Measurements from ENCODE around the gene PRM1. TPM values are rescaled to one million over a fixed set of nuclear protein-coding genes. Genes with fewer than 3 reads are reported as not detected.

PRM1 gene
- total and polyA plus RNA-seq, 2 of the 13 experiments (the other 11 are each of a cell fraction or from before 2014, with no cell fraction given), result not detected

- TF ChIP-seq BRD4 (CRISPR knock-in tag; IDR thresholded peaks at IDR 0.05) (peak; percentile 24; the same call in 1 of the 2 replicates), PRMT3 (CRISPR knock-in tag; IDR thresholded peaks at IDR 0.05; ENCODE audit: borderline replicate concordance, low read depth) (no peak; the same call in 1 of the 2 replicates), ZXDC (CRISPR knock-in tag; IDR thresholded peaks at IDR 0.05) (0 out of 2 replicates have a peak, but pooled peaks have one; percentile 37), ZBTB37 (CRISPR knock-in tag; IDR thresholded peaks at IDR 0.05) (peak; percentile 63), KDM4B (CRISPR knock-in tag; IDR thresholded peaks at IDR 0.05) (no peak), ZNF580 (CRISPR knock-in tag; IDR thresholded peaks at IDR 0.05; ENCODE audit: borderline replicate concordance, low read depth) (peak; percentile 49; the same call in 1 of the 2 replicates), HDAC1 (CRISPR knock-in tag; IDR thresholded peaks at IDR 0.05) (peak; percentile 83), TARDBP (CRISPR knock-in tag; IDR thresholded peaks at IDR 0.05) (peak; percentile 54; the same call in 1 of the 2 replicates), CREM (IDR thresholded peaks at IDR 0.05) (no peak), CREM (CRISPR knock-in tag; IDR thresholded peaks at IDR 0.05) (no peak), PATZ1 (CRISPR knock-in tag; IDR thresholded peaks at IDR 0.05) (peak; percentile 40), ZNF331 (CRISPR knock-in tag; IDR thresholded peaks at IDR 0.05) (0 out of 2 replicates have a peak, but pooled peaks have one; percentile 45), ZNF121 (CRISPR knock-in tag; IDR thresholded peaks at IDR 0.05) (peak; percentile 99), PITX1 (CRISPR knock-in tag; IDR thresholded peaks at IDR 0.05) (peak; percentile 9; the same call in 1 of the 2 replicates), MXI1 (IDR thresholded peaks at IDR 0.05; ENCODE audit: borderline replicate concordance, low read depth, low read length) (peak; percentile 91; the same call in 2 of the 3 replicates), ZMAT5 (CRISPR knock-in tag; IDR thresholded peaks at IDR 0.05; ENCODE audit: borderline replicate concordance, low read depth) (no peak), ZFP62 (CRISPR knock-in tag; IDR thresholded peaks at IDR 0.05) (no peak), KDM5B (CRISPR knock-in tag; IDR thresholded peaks at IDR 0.05; ENCODE audit: borderline replicate concordance) (peak; percentile 64; the same call in 1 of the 2 replicates), ZNF784 (CRISPR knock-in tag; IDR thresholded peaks at IDR 0.05; ENCODE audit: borderline replicate concordance) (0 out of 2 replicates have a peak, but pooled peaks have one; percentile 47), GABPB1 (CRISPR knock-in tag; IDR thresholded peaks at IDR 0.05) (peak; percentile 33; the same call in 1 of the 2 replicates), AGO1 (IDR thresholded peaks at IDR 0.05; ENCODE audit: low read depth, low read length, poor library complexity, severe bottlenecking) (peak; percentile 22)
Measured at GRCh38 chr16:11258553-11259492, 22.3 kb downstream of the PRM1 start (continued).
